ENCODE results near the gene NPY4R2. TPM values are rescaled to one million over a fixed set of nuclear protein-coding genes. Genes with fewer than 3 reads are reported as not detected.
"Not testable (repeated sequence)": the region's sequence is repeated elsewhere in the genome, so short reads cannot be mapped to it uniquely, and the experiment has no call there.

NPY4R2 gene
- total RNA-seq, 4 donors from 2014 or later: not detected

- H3K4me1 ChIP-seq; ATAC-seq; H3K9me3 ChIP-seq; DNase-seq; H3K4me3 ChIP-seq; intact Hi-C loops (cut with DNase I; ENCODE audit: low total_unique reads); H3K36me3 ChIP-seq; in situ Hi-C loops (cut with MboI; ENCODE audit: low sequenced_read_pairs in 4 of 4); H3K27ac ChIP-seq; H3K27me3 ChIP-seq: not testable (repeated sequence)
Observed at GRCh38 chr10:47968988-47969387, 50.5 kb downstream of the NPY4R2 start.

- H3K27me3 ChIP-seq; intact Hi-C loops (cut with DNase I; ENCODE audit: low total_unique reads); DNase-seq; H3K4me3 ChIP-seq; in situ Hi-C loops (cut with MboI; ENCODE audit: low sequenced_read_pairs in 4 of 4); H3K27ac ChIP-seq; H3K4me1 ChIP-seq; H3K36me3 ChIP-seq; H3K9me3 ChIP-seq; ATAC-seq: not testable (repeated sequence)
Observed at GRCh38 chr10:47970047-47970446, 51.6 kb downstream of the NPY4R2 start.

DNA sequence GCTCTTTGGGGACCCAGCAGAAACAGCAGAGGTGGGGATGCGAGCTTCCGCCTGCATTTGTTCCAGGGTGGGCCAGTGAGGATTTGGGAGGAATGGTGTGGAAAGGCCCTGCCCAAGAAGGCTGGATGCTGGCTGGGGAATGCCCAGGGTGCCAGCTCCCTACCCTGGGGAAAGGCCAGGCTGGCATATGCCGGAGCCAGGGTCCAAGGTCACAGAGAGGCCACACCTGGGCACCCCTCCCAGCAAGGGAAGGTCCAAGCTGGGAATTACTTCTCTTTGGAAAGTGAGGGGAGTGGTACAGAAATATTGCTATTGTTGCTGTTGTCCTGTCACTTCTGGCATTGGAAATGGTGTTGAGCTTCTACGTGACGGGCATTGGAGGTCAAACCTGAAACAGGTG lies 53.1 kb downstream of the NPY4R2 start:
- H3K27ac ChIP-seq; H3K9me3 ChIP-seq; H3K27me3 ChIP-seq; in situ Hi-C loops (cut with MboI; ENCODE audit: low sequenced_read_pairs in 4 of 4); DNase-seq; H3K4me1 ChIP-seq; ATAC-seq; H3K4me3 ChIP-seq; intact Hi-C loops (cut with DNase I; ENCODE audit: low total_unique reads); H3K36me3 ChIP-seq: not testable (repeated sequence)

GRCh38 chr10:47972077-47972476 lies 53.6 kb downstream of the NPY4R2 start:
- intact Hi-C loops (cut with DNase I; ENCODE audit: low total_unique reads); ATAC-seq; H3K27ac ChIP-seq; H3K4me3 ChIP-seq; H3K27me3 ChIP-seq; DNase-seq; H3K4me1 ChIP-seq; in situ Hi-C loops (cut with MboI; ENCODE audit: low sequenced_read_pairs in 4 of 4); H3K36me3 ChIP-seq; H3K9me3 ChIP-seq: not testable (repeated sequence)

Other genes with a start within 250 kb of the NPY4R2 start
- gene SYT15B, start 155.1 kb upstream of the NPY4R2 start, total RNA-seq: 1 to 10 TPM in 1 of 4 donors, under 1 TPM in 3; 0.29 to 1.6 (median 0.91) TPM
- not detected for gene FAM25C, start 81.1 kb downstream of the NPY4R2 start, total RNA-seq